ENCODE measurements around the gene B3GNT2. TPM values are rescaled to one million over a fixed set of nuclear protein-coding genes. Genes with fewer than 3 reads are reported as not detected.
A peak's percentile ranks its signal among the peaks of the same experiment; 100 is the strongest.

Gene B3GNT2
- total and polyA plus RNA-seq, 2 of the 4 experiments (the other 2 are of a cell fraction) = 5.0 to 11.1 TPM

DNA sequence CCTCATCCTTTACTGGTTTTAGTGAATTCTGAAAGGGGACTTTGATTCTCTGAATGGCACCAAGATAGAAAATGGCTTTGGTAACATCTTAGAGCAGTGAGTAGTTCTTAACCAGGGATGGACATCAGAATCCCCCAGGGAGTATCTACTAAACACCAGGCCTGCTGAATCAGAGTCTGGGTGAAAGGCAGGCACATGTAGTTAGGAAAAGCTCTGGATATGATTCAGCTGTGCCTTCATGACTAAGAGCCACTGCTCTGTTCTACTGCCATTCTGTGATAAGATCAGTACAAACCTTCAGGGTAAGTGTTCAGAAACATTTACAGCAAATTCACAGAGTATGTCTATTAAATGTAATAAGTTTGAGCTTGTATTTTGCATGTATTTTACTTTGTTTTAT is 46.2 kb upstream of the B3GNT2 start:
- ATAC-seq (ENCODE audit: low read depth) = peak; percentile 98
- H3K9me3 ChIP-seq (ENCODE audit: control insufficient read depth, insufficient read depth, low read length) = no peaks in the 10 kb centered on the region
- H3K27ac ChIP-seq (ENCODE audit: insufficient read depth, low read length) = no peak overlapping the region
- H2BK120ac ChIP-seq (ENCODE audit: low read depth, low read length) = no peak overlapping the region
- no peak overlapping the region for H4K91ac ChIP-seq (ENCODE audit: insufficient read depth, low read depth, low read length)
- intact Hi-C loops (cut with micrococcal nuclease) (loop anchor here (2.0 kb wide), 1 partner anchor 261 kb away; no protein-coding TSS in a partner anchor), in situ Hi-C loops (cut with MboI; ENCODE audit: low sequenced_read_pairs) (no loop called here), dilution Hi-C loops (cut with HindIII; ENCODE audit: low sequenced_read_pairs, unreplicated experiment) (no loop called here)
- BruUV-seq (replicated peaks) = no TSS peak
- no peak overlapping the region for H2AK5ac ChIP-seq (ENCODE audit: low read depth, low read length)
- H3K14ac ChIP-seq (replicated peaks; ENCODE audit: low read depth, low read length) = no peak overlapping the region
- H3K56ac ChIP-seq (ENCODE audit: extremely low read depth, insufficient read depth, low read length) = no peak overlapping the region
- H2BK5ac ChIP-seq (ENCODE audit: low read depth, low read length, poor library complexity, severe bottlenecking) = no peak overlapping the region
- no peak overlapping the region for H2AFZ ChIP-seq (replicated peaks; ENCODE audit: low read length, poor library complexity)
- H2BK20ac ChIP-seq (ENCODE audit: low read depth, low read length) = no peak overlapping the region
- H3K9me1 ChIP-seq (ENCODE audit: insufficient read depth, low read length) = peaks cover 3% of the 10 kb centered on the region; the same call in 1 of the 2 replicates
- no peaks in the 10 kb centered on the region for H3K27me3 ChIP-seq (ENCODE audit: control insufficient read depth, insufficient read depth, low read length)
- no peak overlapping the region for H3K23ac ChIP-seq (ENCODE audit: low read depth, low read length)
- no peaks in the 10 kb centered on the region for H3K4me1 ChIP-seq (ENCODE audit: control insufficient read depth, insufficient read depth, low read length)
- no peaks in the 10 kb centered on the region for H3K79me1 ChIP-seq (ENCODE audit: low read depth in 1 of 2, low read length in 2 of 2)
- H3K18ac ChIP-seq (ENCODE audit: low read depth, low read length) = no peak overlapping the region
- H3K4me2 ChIP-seq (ENCODE audit: low read depth, low read length) = no peak overlapping the region
- no peak overlapping the region for H3K9ac ChIP-seq (ENCODE audit: low read depth, low read length)
- H4K5ac ChIP-seq (ENCODE audit: low read depth, low read length) = no peak overlapping the region
- peak; percentile 78 for TF ChIP-seq BHLHE40 (IDR thresholded peaks at IDR 0.05; ENCODE audit: low read depth, low read length)
- TF ChIP-seq NFE2L2 (IDR thresholded peaks at IDR 0.05; ENCODE audit: low read depth, low read length) = peak; percentile 34; the same call in 1 of the 2 replicates
- TF ChIP-seq RFX5 (IDR thresholded peaks at IDR 0.05; ENCODE audit: low read depth, low read length) = no peak
- no peak for TF ChIP-seq MAZ (IDR thresholded peaks at IDR 0.05; ENCODE audit: borderline replicate concordance, low read depth, low read length)
- peak; percentile 14 for TF ChIP-seq RCOR1 (IDR thresholded peaks at IDR 0.05; ENCODE audit: insufficient replicate concordance, low read length)
- peak; percentile 58 for TF ChIP-seq FOS (IDR thresholded peaks at IDR 0.05; ENCODE audit: low read depth, low read length)
- DNase-seq = peak; percentile 96
- no peaks in the 10 kb centered on the region for H4K20me1 ChIP-seq (ENCODE audit: insufficient read depth, low read length)
- H2AK9ac ChIP-seq (replicated peaks; ENCODE audit: low read depth, low read length, poor library complexity) = no peak overlapping the region
- H4K8ac ChIP-seq (ENCODE audit: low read depth in 2 of 2, low read length in 2 of 2) = no peak overlapping the region
- ChIA-PET POLR2A (ENCODE audit: unreplicated experiment) (no interaction called here), CTCF (no interaction called here)
- no peaks in the 10 kb centered on the region for H3K36me3 ChIP-seq (ENCODE audit: control insufficient read depth, insufficient read depth, low read length)
- H2BK15ac ChIP-seq (ENCODE audit: low read depth, low read length) = no peak overlapping the region
- H3K4me3 ChIP-seq (ENCODE audit: insufficient read depth, low read depth, low read length) = no peak overlapping the region
- H3K4ac ChIP-seq (ENCODE audit: low read depth, low read length) = no peak overlapping the region
